Neural crest cell (in vitro differentiated cells): ENCODE data around the gene NUMB. TPM values are rescaled to one million over a fixed set of nuclear protein-coding genes. Genes with fewer than 3 reads are reported as not detected.
A peak's percentile ranks its signal among the peaks of the same experiment; 100 is the strongest.

Source experiments
- DNase-seq: peaks from one replicate; pipeline ENCODE4 v3.0.0; 2021; ENCODE audit warnings: low read depth, mixed read lengths, low spot score
- H3K27ac Mint-ChIP-seq: one replicate; pipeline ENCODE4 v1.8.0; 2021; ENCODE audit warnings: mild to moderate bottlenecking, mixed read lengths; ENCODE audit not compliant: unreplicated experiment
- H3K27me3 Mint-ChIP-seq: 2 replicates; pipeline ENCODE4 v1.8.0; 2021; ENCODE audit warnings: low read depth, mild to moderate bottlenecking, mixed read lengths
- H3K36me3 Mint-ChIP-seq: 2 replicates; pipeline ENCODE4 v1.8.0; 2021; ENCODE audit warnings: low read depth, mild to moderate bottlenecking, mixed read lengths
- H3K4me1 Mint-ChIP-seq: 2 replicates; pipeline ENCODE4 v1.8.0; 2021; ENCODE audit warnings: mixed read lengths
- H3K4me3 Mint-ChIP-seq: one replicate; pipeline ENCODE4 v1.8.0; 2021; ENCODE audit warnings: mild to moderate bottlenecking, mixed read lengths
- H3K9me3 Mint-ChIP-seq: 2 replicates; pipeline ENCODE4 v1.8.0; 2021; ENCODE audit warnings: mixed read lengths
- total RNA-seq: library from RNA; stranded (reverse); gene quantifications from 2 replicates; pipeline ENCODE4 v1.2.1, GENCODE V29; 2021
- TF ChIP-seq, protein P1 (sequence below): fragments of 200-600 bp; sonication (generic); conservative IDR thresholded peaks from 2 replicates; pipeline ENCODE4 v1.5.0; 2021; ENCODE audit warnings: antibody characterized with exemption, mild to moderate bottlenecking

Gene NUMB
- total RNA-seq, 1 donor from 2014 or later = 40.7 TPM

DNA sequence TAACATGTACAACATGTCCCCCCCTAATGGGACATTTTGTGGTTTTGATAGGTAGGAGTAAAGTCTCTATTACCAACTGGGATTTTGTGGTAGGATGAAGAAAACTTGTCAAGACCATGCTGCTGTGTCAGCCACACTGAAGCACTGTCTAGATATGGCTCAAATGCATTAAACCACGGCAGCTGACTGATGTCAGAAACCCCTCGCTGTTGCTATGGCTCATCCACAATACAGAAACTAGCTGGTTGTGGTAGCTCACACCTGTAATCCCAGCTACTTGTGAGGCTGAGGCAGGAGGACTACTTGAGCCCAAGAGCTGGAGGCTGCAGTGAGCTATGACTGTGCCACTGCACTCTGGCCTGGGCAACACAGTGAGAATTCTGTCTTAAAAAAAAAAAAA lies 181.0 kb downstream of the NUMB start:
- no peaks in the 10 kb centered on the region for H3K9me3 Mint-ChIP-seq
- no peak overlapping the region for H3K27ac Mint-ChIP-seq
- no peaks in the 10 kb centered on the region for H3K27me3 Mint-ChIP-seq
- H3K36me3 Mint-ChIP-seq = peaks cover 5% of the 10 kb centered on the region
- H3K4me1 Mint-ChIP-seq = no peaks in the 10 kb centered on the region
- TF ChIP-seq, protein P1, sequence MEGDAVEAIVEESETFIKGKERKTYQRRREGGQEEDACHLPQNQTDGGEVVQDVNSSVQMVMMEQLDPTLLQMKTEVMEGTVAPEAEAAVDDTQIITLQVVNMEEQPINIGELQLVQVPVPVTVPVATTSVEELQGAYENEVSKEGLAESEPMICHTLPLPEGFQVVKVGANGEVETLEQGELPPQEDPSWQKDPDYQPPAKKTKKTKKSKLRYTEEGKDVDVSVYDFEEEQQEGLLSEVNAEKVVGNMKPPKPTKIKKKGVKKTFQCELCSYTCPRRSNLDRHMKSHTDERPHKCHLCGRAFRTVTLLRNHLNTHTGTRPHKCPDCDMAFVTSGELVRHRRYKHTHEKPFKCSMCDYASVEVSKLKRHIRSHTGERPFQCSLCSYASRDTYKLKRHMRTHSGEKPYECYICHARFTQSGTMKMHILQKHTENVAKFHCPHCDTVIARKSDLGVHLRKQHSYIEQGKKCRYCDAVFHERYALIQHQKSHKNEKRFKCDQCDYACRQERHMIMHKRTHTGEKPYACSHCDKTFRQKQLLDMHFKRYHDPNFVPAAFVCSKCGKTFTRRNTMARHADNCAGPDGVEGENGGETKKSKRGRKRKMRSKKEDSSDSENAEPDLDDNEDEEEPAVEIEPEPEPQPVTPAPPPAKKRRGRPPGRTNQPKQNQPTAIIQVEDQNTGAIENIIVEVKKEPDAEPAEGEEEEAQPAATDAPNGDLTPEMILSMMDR = no peak
- no peak for DNase-seq
- no peak overlapping the region for H3K4me3 Mint-ChIP-seq

GRCh38 chr14:73276836-73277235 lies 181.5 kb downstream of the NUMB start:
- Mint-ChIP-seq H3K9me3 (no peaks in the 10 kb centered on the region), H3K27me3 (no peaks in the 10 kb centered on the region), H3K27ac (no peak overlapping the region), H3K4me3 (no peak overlapping the region), H3K4me1 (no peaks in the 10 kb centered on the region), H3K36me3 (peaks cover 5% of the 10 kb centered on the region)
- DNase-seq = no peak
- TF ChIP-seq, protein P1 = no peak

DNA sequence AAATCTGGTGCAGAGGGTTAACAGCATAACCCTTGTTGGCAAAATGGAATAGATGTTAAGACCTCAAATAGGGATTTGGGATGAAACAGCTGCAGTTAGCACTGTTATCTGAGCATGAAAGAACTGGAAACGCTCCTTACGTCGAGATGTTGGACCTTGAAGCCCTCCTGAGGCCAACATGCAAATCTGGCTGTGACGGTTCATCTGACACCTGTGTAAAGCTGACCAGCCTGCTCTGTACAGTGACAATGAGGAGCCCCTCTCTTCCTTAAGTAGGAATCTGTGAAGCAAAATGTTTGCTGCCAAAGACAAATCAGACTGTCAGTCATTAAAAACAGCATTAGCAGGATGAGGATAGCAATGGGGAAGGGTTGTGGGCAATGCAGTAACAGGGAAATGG lies 184.5 kb downstream of the NUMB start:
- no peak overlapping the region for H3K27ac Mint-ChIP-seq
- DNase-seq = no peak

DNA sequence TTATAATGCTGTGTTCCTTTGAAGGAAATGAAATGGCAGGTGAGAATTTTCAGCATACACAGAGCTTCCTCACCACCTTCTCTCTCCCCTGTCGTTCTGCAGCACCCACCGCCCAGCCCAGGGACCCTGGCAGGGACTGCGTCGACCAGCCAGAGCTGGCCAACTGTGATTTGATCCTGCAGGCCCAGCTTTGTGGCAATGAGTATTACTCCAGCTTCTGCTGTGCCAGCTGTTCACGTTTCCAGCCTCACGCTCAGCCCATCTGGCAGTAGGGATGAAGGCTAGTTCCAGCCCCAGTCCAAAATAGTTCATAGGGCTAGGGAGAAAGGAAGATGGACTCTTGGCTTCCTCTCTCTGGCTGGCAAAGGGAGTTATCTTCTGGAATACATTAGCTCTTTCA lies 186.0 kb downstream of the NUMB start:
- Mint-ChIP-seq H3K4me1 (peaks cover 15% of the 10 kb centered on the region), H3K36me3 (no peaks in the 10 kb centered on the region), H3K4me3 (no peak overlapping the region), H3K27ac (no peak overlapping the region), H3K27me3 (peaks cover 2% of the 10 kb centered on the region), H3K9me3 (no peaks in the 10 kb centered on the region)
- DNase-seq = no peak
- TF ChIP-seq, protein P1 = no peak

More for the DNA sequence above, 184.5 kb downstream of the NUMB start:
- peaks cover 2% of the 10 kb centered on the region for H3K27me3 Mint-ChIP-seq
- TF ChIP-seq, protein P1 = no peak
- H3K9me3 Mint-ChIP-seq = no peaks in the 10 kb centered on the region
- H3K4me1 Mint-ChIP-seq = peaks cover 15% of the 10 kb centered on the region
- H3K4me3 Mint-ChIP-seq = no peak overlapping the region
- H3K36me3 Mint-ChIP-seq = no peaks in the 10 kb centered on the region

- Mint-ChIP-seq H3K27me3 (peaks cover 2% of the 10 kb centered on the region), H3K27ac (no peak overlapping the region), H3K36me3 (no peaks in the 10 kb centered on the region), H3K9me3 (no peaks in the 10 kb centered on the region), H3K4me1 (peaks cover 15% of the 10 kb centered on the region), H3K4me3 (peak overlapping the region; percentile 72)
- TF ChIP-seq, protein P1 = no peak
- peak; percentile 25 for DNase-seq
These were observed 188.4 kb downstream of the NUMB start for GRCh38 chr14:73269729-73270531.
